Spleen (tissue), 7 donors: ENCODE results near the gene SNX13.

Source experiments
- CTCF ChIP-seq, 11 experiments: fragments of 200-600 bp in 7 of 11; fragments of 450-650 bp in 4 of 11; sonication (generic) in 4 of 11; IDR thresholded peaks in 8 of 11; conservative IDR thresholded peaks in 3 of 11; 1 replicate in 7 of 11; 2 replicates in 4 of 11; pipeline versions ENCODE4 v1.4.0 to v1.8.0; 2016 to 2021; ENCODE audit warnings: antibody characterized with exemption in 11 of 11, inconsistent platforms in 4 of 11, mild to moderate bottlenecking in 1 of 11
- POLR2A ChIP-seq, 3 donors: fragments of 450-650 bp; IDR thresholded peaks; one replicate each; pipeline ENCODE4 v1.5.1; 2017; ENCODE audit warnings: antibody characterized with exemption in 3 of 3, mild to moderate bottlenecking in 1 of 3
- POLR2AphosphoS5 ChIP-seq, 3 donors: sonication (generic); formaldehyde crosslinking; IDR thresholded peaks; one replicate each; pipeline ENCODE4 v1.5.1; 2017; ENCODE audit warnings: antibody characterized with exemption in 3 of 3
- donor health status: DM: no; HTN: no; CAD: no; lungs with moderate emphysema.
- donor health status: DM: no; HTN: no; CAD: no.
- donor health status: DM: no; HTN: no; CAD: no.

GRCh38 chr7:17741426-17741825, 198.9 kb downstream of the SNX13 start:
- TF ChIP-seq CTCF (IDR thresholded peaks at IDR 0.05 in 8 of 11, conservative IDR thresholded peaks at IDR 0.05 in 3 of 11) (no peak), POLR2A (IDR thresholded peaks at IDR 0.05) (no peak), POLR2AphosphoS5 (IDR thresholded peaks at IDR 0.05) (no peak)
